ENCODE data around the gene XRCC2.
"Not testable (repeated sequence)": the region's sequence is repeated elsewhere in the genome, so short reads cannot be mapped to it uniquely, and the experiment has no call there.

XRCC2 gene

GRCh38 chr7:152663931-152664330 lies 12.0 kb downstream of the XRCC2 start:
- H3K4me3 ChIP-seq (replicated peaks; ENCODE audit: low read depth, low read length) = no peak overlapping the region
- DNase-seq (ENCODE audit: low read depth) = no peak
- no peak for TF ChIP-seq CTCF (IDR thresholded peaks at IDR 0.05; ENCODE audit: low read length, missing control alignments)

DNA sequence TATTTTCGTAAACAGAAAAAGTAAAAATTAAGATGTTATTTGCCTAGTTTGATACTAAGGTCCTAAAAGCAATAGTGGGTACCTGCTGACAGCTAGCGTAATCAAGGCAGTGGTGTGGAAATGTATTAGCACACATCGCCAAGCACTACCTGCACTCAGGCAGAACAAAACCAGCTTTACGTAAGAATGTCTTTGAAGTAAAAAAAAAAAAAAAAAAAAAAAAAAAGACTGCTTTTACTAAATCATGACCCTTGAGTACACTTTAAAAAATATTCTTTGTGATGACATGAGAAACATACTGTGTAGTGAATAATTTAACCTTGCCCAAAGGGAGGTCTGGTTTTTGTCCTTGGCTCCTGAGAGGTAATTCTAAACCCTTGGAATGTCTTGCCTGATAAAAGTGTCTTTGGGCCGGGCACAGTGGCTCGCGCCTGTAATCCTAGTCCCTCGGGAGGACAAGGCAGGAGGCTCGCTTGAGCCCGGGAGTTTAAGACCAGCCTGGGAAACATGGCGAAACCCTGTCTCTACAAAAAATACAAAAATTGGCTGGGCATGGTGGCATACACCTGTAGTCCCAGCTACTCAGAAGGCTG lies 12.7 kb downstream of the XRCC2 start:
- H3K4me3 ChIP-seq (replicated peaks; ENCODE audit: low read depth, low read length) = no peak overlapping the region
- TF ChIP-seq CTCF (IDR thresholded peaks at IDR 0.05; ENCODE audit: low read length, missing control alignments) = no peak
- DNase-seq (ENCODE audit: low read depth) = no peak

GRCh38 chr7:152661479-152661878 lies 14.5 kb downstream of the XRCC2 start:
- DNase-seq (ENCODE audit: low read depth) = no peak
- TF ChIP-seq CTCF (IDR thresholded peaks at IDR 0.05; ENCODE audit: low read length, missing control alignments) = no peak
- no peak overlapping the region for H3K4me3 ChIP-seq (replicated peaks; ENCODE audit: low read depth, low read length)

GRCh38 chr7:152660021-152660420 lies 15.9 kb downstream of the XRCC2 start:
- no peak for TF ChIP-seq CTCF (IDR thresholded peaks at IDR 0.05; ENCODE audit: low read length, missing control alignments)
- DNase-seq (ENCODE audit: low read depth) = no peak
- no peak overlapping the region for H3K4me3 ChIP-seq (replicated peaks; ENCODE audit: low read depth, low read length)

DNA sequence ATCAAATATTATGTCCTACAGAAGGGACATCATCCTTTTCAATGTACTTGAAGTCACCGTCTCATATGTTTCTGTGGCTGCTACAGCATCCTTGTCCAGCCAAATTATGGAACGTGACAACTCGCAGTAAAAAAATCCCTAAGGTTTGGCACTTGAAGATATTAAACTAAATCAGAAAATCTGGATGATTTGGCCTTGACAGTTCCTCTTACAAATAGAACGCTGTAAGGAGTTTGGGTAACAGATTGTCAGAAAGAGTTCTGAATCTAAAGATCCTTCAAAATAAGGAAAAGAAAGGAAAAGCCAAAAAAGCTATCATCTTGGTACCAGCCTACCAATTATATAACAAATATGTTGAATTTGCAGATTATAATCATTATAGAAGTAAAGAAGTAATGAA lies 21.0 kb downstream of the XRCC2 start:
- no peak for TF ChIP-seq CTCF (IDR thresholded peaks at IDR 0.05; ENCODE audit: low read length, missing control alignments)
- no peak overlapping the region for H3K4me3 ChIP-seq (replicated peaks; ENCODE audit: low read depth, low read length)
- no peak for DNase-seq (ENCODE audit: low read depth)

DNA sequence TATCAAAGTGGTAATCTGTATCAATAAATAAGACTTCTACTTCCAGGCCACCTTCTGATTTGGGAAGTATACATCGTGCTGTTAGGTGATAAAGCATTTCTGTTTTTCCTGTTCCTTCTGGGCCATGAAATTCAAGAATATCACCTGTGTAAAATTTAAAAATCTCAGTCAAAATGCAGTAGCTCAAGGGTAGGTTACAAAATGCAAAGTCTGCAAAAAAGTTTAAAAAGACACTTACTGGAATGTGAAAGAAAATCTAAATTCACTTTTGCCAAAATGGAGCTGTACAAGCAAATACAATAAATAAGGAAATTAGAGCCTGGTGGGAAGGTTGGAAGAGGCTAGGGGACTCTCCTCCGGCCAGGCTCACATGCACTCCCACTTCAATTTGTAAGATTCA lies 26.7 kb downstream of the XRCC2 start:
- no peak for TF ChIP-seq CTCF (IDR thresholded peaks at IDR 0.05; ENCODE audit: low read length, missing control alignments)
- no peak for DNase-seq (ENCODE audit: low read depth)
- no peak overlapping the region for H3K4me3 ChIP-seq (replicated peaks; ENCODE audit: low read depth, low read length)

GRCh38 chr7:152647009-152647408 lies 28.9 kb downstream of the XRCC2 start:
- H3K4me3 ChIP-seq (replicated peaks; ENCODE audit: low read depth, low read length) = no peak overlapping the region
- no peak for DNase-seq (ENCODE audit: low read depth)
- TF ChIP-seq CTCF (IDR thresholded peaks at IDR 0.05; ENCODE audit: low read length, missing control alignments) = no peak

DNA sequence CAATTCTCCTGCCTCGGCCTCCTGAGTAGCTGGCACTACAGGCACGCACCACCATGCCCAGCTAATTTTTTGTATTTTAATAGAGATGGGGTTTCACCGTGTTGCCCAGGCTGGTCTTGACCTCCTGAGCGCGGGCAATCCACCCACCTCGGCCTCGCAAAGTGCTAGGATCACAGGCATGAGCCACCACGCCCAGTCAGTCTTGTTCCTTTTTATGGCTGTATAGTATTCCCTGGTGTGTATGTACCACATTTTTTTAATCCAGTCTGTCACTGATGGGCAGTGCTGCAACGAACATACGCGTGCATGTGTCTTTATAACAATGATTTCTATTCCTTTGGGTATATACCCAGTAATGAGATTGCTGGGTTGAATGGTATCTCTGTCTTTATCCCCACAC lies 29.4 kb downstream of the XRCC2 start:
- H3K4me3 ChIP-seq (replicated peaks; ENCODE audit: low read depth, low read length) = not testable (repeated sequence)

More for the DNA sequence above, 29.4 kb downstream of the XRCC2 start:
- not testable (repeated sequence) for DNase-seq (ENCODE audit: low read depth)
